ENCODE results near the gene BCL7C. TPM values are rescaled to one million over a fixed set of nuclear protein-coding genes. Genes with fewer than 3 reads are reported as not detected.

BCL7C gene
- total and polyA plus RNA-seq, 10 of the 15 experiments (the other 5 are each of a cell fraction or from before 2014, with no cell fraction given) = 1.1 to 30.5 (median 13.7) TPM

DNA sequence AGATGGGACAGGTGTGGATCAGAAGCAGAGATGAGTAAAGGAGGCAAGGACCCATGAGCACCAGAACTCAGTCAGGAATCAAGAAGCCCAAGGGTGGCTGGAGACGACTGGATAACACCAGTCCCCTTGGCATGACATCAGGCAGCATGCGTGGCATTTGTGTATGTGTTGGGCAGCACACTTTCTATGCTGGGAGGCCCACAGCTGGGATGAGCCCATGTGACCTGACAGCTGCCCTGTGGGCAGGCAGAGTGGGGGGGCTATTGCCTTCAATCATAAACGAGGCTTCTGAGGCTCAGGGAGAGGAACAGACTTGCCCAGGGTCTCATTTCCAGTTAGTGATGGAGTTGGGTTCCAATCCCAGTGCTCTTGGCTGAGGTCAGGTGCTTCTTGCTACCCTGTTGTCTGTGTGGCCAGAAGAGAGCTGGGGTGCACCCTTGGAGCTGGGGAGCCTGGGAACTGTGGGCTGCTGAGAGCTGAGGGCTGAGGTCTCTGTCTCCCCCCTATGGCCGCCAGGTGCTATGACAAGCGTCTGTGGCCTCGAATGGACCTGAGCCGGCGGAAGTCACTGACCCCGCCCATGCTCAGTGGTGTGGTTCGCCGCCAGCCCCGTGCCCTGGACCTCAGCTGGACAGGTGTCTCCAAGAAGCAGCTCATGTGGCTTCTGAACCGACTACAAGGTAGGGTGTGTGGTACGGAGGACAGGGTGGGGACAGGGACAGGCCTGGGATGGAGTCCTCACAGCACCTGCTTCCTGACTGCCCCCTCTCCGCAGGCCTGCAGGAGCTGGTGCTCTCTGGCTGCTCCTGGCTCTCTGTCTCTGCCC is 47.9 kb upstream of the BCL7C start (continued):
- TF ChIP-seq, protein P1, sequence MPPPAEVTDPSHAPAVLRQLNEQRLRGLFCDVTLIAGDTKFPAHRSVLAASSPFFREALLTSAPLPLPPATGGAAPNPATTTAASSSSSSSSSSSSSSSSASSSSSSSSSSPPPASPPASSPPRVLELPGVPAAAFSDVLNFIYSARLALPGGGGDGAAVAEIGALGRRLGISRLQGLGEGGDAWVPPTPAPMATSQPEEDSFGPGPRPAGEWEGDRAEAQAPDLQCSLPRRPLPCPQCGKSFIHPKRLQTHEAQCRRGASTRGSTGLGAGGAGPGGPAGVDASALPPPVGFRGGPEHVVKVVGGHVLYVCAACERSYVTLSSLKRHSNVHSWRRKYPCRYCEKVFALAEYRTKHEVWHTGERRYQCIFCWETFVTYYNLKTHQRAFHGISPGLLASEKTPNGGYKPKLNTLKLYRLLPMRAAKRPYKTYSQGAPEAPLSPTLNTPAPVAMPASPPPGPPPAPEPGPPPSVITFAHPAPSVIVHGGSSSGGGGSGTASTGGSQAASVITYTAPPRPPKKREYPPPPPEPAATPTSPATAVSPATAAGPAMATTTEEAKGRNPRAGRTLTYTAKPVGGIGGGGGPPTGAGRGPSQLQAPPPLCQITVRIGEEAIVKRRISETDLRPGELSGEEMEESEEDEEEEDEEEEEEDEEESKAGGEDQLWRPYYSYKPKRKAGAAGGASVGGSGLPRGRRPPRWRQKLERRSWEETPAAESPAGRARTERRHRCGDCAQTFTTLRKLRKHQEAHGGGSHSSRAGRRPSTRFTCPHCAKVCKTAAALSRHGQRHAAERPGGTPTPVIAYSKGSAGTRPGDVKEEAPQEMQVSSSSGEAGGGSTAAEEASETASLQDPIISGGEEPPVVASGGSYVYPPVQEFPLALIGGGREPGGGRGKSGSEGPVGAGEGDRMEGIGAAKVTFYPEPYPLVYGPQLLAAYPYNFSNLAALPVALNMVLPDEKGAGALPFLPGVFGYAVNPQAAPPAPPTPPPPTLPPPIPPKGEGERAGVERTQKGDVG (CRISPR knock-in tag; IDR thresholded peaks at IDR 0.05) = no peak
- TF ChIP-seq, protein P2, sequence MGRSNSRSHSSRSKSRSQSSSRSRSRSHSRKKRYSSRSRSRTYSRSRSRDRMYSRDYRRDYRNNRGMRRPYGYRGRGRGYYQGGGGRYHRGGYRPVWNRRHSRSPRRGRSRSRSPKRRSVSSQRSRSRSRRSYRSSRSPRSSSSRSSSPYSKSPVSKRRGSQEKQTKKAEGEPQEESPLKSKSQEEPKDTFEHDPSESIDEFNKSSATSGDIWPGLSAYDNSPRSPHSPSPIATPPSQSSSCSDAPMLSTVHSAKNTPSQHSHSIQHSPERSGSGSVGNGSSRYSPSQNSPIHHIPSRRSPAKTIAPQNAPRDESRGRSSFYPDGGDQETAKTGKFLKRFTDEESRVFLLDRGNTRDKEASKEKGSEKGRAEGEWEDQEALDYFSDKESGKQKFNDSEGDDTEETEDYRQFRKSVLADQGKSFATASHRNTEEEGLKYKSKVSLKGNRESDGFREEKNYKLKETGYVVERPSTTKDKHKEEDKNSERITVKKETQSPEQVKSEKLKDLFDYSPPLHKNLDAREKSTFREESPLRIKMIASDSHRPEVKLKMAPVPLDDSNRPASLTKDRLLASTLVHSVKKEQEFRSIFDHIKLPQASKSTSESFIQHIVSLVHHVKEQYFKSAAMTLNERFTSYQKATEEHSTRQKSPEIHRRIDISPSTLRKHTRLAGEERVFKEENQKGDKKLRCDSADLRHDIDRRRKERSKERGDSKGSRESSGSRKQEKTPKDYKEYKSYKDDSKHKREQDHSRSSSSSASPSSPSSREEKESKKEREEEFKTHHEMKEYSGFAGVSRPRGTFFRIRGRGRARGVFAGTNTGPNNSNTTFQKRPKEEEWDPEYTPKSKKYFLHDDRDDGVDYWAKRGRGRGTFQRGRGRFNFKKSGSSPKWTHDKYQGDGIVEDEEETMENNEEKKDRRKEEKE (IDR thresholded peaks at IDR 0.05) = no peak
- TF ChIP-seq BCL11A (IDR thresholded peaks at IDR 0.05; ENCODE audit: low read depth, low read length) (no peak), CBX3 (IDR thresholded peaks at IDR 0.05; ENCODE audit: borderline replicate concordance, low read depth) (no peak), LARP7 (IDR thresholded peaks at IDR 0.05) (no peak), SP1 (IDR thresholded peaks at IDR 0.05; ENCODE audit: low read depth, low read length) (no peak), JUND (IDR thresholded peaks at IDR 0.05; ENCODE audit: low read depth, low read length) (no peak), SMAD5 (IDR thresholded peaks at IDR 0.05; ENCODE audit: low read depth) (no peak), CHD1 (IDR thresholded peaks at IDR 0.05; ENCODE audit: low read depth, low read length) (no peak), CBX5 (IDR thresholded peaks at IDR 0.05; ENCODE audit: low read depth) (no peak), SUPT20H (IDR thresholded peaks at IDR 0.05; ENCODE audit: borderline replicate concordance, control insufficient read depth, low read depth, low read length) (no peak), IRF4 (IDR thresholded peaks at IDR 0.05; ENCODE audit: low read depth, low read length) (no peak)
- TF ChIP-seq, protein P3, sequence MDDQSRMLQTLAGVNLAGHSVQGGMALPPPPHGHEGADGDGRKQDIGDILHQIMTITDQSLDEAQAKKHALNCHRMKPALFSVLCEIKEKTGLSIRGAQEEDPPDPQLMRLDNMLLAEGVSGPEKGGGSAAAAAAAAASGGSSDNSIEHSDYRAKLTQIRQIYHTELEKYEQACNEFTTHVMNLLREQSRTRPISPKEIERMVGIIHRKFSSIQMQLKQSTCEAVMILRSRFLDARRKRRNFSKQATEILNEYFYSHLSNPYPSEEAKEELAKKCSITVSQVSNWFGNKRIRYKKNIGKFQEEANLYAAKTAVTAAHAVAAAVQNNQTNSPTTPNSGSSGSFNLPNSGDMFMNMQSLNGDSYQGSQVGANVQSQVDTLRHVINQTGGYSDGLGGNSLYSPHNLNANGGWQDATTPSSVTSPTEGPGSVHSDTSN (IDR thresholded peaks at IDR 0.05; ENCODE audit: insufficient replicate concordance, low read depth, low read length) = no peak
- TF ChIP-seq, protein P4, sequence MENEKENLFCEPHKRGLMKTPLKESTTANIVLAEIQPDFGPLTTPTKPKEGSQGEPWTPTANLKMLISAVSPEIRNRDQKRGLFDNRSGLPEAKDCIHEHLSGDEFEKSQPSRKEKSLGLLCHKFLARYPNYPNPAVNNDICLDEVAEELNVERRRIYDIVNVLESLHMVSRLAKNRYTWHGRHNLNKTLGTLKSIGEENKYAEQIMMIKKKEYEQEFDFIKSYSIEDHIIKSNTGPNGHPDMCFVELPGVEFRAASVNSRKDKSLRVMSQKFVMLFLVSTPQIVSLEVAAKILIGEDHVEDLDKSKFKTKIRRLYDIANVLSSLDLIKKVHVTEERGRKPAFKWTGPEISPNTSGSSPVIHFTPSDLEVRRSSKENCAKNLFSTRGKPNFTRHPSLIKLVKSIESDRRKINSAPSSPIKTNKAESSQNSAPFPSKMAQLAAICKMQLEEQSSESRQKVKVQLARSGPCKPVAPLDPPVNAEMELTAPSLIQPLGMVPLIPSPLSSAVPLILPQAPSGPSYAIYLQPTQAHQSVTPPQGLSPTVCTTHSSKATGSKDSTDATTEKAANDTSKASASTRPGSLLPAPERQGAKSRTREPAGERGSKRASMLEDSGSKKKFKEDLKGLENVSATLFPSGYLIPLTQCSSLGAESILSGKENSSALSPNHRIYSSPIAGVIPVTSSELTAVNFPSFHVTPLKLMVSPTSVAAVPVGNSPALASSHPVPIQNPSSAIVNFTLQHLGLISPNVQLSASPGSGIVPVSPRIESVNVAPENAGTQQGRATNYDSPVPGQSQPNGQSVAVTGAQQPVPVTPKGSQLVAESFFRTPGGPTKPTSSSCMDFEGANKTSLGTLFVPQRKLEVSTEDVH (IDR thresholded peaks at IDR 0.05; ENCODE audit: low read depth, partially characterized antibody) = no peak

Measured in GM12878 (cell line).